T-helper 17 cell (primary cell): ENCODE measurements around the gene ADCY9. TPM values are rescaled to one million over a fixed set of nuclear protein-coding genes. Genes with fewer than 3 reads are reported as not detected.

Experiments used
- ATAC-seq: fragments of 150-1000 bp; cut with Tn5 transposase; 2 replicates; pipeline ENCODE4 v1.10.0; 2021; ENCODE audit warnings: mild to moderate bottlenecking, moderate library complexity
- DNase-seq, 3 donors: peaks; one replicate each; pipeline versions ENCODE4 v3.0.0 to v3.0.0-alpha.2; 2020 to 2021
- H3K9me3 ChIP-seq: one replicate; pipeline ENCODE4 v1.7.0; 2013; ENCODE audit warnings: low read length, mild to moderate bottlenecking; ENCODE audit not compliant: control insufficient read depth, poor library complexity, severe bottlenecking
- H3K27ac Mint-ChIP-seq: one replicate; pipeline ENCODE4 v1.8.0; 2022; ENCODE audit warnings: mild to moderate bottlenecking, moderate library complexity, mixed read lengths
- H3K27me3 Mint-ChIP-seq: one replicate; pipeline ENCODE4 v1.8.0; 2022; ENCODE audit warnings: mixed read lengths
- H3K36me3 Mint-ChIP-seq: one replicate; pipeline ENCODE4 v1.8.0; 2022; ENCODE audit warnings: low read depth, mixed read lengths
- H3K4me1 Mint-ChIP-seq: one replicate; pipeline ENCODE4 v1.8.0; 2022; ENCODE audit warnings: mild to moderate bottlenecking, mixed read lengths
- H3K4me3 Mint-ChIP-seq: one replicate; pipeline ENCODE4 v1.8.0; 2022; ENCODE audit warnings: mild to moderate bottlenecking, moderate library complexity, mixed read lengths
- total RNA-seq, 4 donors: library from RNA in 2 of 4; stranded (reverse) in 2 of 4; gene quantifications; one replicate each; pipeline ENCODE4 v1.2.3 and lab custom pipeline; 2022 to 2026

The ADCY9 gene
- total RNA-seq, 2 donors from 2014 or later: 11.5 to 12.6 TPM

DNA sequence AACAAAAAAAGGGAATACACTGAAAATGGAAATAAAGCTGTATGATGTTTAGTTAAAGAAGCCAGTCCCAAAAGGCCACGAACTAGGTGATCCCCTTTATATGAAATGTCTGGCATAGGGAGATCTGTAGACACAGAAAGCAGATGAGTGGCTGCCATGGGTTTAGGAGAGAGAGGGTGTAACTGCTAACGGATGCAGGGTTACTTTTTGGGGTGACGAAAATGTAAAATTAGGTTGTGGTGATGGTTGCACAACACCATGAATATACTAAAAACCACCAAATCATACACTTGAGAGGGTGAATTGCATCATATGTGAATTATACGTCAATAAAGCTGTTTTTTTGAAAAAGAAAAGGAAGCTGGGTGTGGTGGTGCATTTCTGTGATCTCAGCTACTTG is 99.6 kb downstream of the ADCY9 start:
- no peak overlapping the region for H3K27ac Mint-ChIP-seq
- no peak overlapping the region for H3K4me3 Mint-ChIP-seq

DNA sequence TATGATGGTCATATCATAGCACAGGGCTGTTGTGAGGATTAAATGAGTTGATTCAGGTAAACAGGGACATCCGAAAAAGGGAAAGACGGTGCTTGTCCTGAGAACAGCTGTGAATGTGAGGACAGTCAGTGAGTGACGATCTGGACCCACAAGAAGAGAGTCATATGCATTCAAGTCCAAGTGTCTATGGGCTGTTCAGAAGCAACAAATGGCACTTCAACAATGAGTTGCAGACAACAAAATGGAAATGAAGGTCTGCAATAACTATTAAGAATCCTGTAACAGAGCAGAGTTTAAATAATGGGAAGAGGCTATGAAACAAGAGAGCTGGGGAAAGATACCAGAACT is 100.3 kb downstream of the ADCY9 start:
- H3K9me3 ChIP-seq: no peaks in the 10 kb centered on the region
- ATAC-seq: no peak
- H3K27ac Mint-ChIP-seq: peak overlapping the region; percentile 41
- H3K27me3 Mint-ChIP-seq: no peaks in the 10 kb centered on the region
- no peak for DNase-seq
- H3K36me3 Mint-ChIP-seq: no peaks in the 10 kb centered on the region
- no peak overlapping the region for H3K4me3 Mint-ChIP-seq
- H3K4me1 Mint-ChIP-seq: peaks cover 20% of the 10 kb centered on the region

More for the DNA sequence above, 99.6 kb downstream of the ADCY9 start:
- no peaks in the 10 kb centered on the region for H3K9me3 ChIP-seq
- H3K27me3 Mint-ChIP-seq: no peaks in the 10 kb centered on the region
- peaks cover 18% of the 10 kb centered on the region for H3K4me1 Mint-ChIP-seq
- ATAC-seq (no peak), DNase-seq (no peak)
- no peaks in the 10 kb centered on the region for H3K36me3 Mint-ChIP-seq

DNA sequence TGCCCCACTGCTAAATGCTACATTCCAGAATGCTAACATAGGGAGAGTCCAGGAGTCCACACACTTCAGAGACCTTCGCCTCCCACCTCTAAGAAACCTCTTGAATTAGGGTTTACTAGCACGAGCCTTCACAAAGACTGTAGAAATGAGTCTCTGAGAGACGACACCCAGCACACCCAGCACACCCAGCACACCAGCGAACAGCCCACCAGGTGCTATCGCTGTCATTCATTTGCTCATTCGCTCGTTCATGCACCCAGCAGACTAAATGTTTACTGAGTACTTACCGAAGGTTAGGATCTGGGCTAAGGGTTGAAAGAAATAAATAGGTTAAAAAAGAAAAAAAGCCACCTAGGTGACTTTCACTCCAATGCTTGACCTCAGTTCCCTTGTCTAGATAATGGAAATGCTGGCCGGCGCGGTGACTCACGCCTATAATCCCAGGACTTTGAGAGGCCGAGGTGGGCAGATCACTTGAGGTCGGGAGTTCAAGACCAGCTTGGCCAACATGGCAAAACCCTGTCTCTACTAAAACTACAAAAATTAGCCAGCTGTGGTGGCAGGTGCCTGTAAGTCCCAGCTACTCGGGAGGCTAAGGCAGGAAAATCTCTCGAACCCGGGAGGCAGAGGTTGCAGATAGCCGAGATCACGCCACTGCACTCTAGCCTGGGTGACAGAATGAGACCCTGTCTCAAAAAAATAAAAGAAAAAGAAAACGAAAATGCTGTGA is 100.8 kb downstream of the ADCY9 start:
- Mint-ChIP-seq H3K27me3 (no peaks in the 10 kb centered on the region), H3K36me3 (no peaks in the 10 kb centered on the region), H3K4me3 (no peak overlapping the region), H3K27ac (peak overlapping the region; percentile 41), H3K4me1 (peaks cover 22% of the 10 kb centered on the region)
- no peak for ATAC-seq
- no peaks in the 10 kb centered on the region for H3K9me3 ChIP-seq
- no peak for DNase-seq

DNA sequence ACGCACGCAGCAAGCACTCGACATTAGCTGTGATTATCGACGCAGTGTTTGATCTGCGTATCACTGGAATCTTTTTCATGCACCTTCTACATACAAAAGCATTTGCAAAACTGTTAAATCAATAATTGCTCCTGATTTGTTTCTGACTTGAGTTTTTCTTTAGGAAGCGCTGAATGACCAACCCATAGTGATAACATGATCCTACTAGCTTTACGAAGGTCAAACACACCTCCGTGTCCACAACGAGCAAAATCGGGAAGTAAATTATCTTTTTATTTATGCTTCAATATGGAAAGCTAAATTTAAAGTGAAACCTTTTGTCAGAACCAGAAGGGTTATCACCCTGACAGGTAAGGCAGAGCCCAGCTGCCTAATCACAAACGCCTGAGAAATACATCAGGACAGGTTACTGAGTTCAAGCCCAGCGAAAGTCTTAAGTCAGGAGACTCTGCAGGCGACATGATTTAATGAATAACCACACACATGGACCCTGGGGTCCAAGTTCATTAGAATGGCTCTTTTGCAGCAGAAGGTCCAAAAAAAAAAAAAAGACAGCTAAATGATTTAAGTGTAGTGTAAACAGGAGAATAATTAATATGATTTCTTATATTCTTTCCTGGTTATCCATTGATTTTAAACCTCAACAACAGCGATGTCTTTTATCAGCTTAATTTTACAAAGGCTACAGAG is 104.2 kb downstream of the ADCY9 start:
- no peaks in the 10 kb centered on the region for H3K9me3 ChIP-seq
- ATAC-seq: no peak
- Mint-ChIP-seq H3K27ac (no peak overlapping the region), H3K4me1 (peaks cover 17% of the 10 kb centered on the region), H3K27me3 (no peaks in the 10 kb centered on the region), H3K4me3 (no peak overlapping the region), H3K36me3 (no peaks in the 10 kb centered on the region)
- no peak for DNase-seq

DNA sequence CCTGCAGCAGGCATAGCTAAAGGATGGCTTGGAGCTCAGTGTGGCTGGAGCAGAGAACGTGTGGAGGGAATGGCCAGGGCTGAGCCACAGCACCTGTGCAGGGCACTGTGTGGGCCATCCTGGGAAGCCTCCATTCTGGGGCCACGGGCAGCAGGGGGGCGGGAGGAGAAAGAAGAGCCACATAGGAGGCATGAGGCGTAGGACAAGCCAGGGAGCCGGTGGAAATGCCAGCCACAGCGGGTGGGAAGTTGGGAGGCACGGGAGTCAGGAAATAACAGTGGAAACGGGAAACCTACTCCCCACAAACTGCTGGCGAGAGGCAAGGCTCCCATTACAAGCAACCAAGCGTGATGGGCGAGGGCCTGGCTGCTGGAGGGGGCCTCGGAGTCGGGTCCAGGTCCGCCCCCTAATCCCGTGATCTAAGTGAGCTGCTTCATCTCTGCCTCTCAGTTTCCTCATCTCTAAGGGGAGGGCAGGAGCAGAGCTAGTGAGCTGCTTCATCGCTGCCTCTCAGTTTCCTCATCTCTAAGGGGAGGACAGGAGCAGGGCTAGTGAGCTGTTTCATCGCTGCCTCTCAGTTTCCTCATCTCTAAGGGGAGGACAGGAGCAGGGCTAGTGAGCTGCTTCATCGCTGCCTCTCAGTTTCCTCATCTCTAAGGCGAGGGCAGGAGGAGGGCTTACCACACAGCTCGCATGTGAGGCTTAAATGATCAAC is 104.9 kb downstream of the ADCY9 start:
- no peak for DNase-seq
- no peaks in the 10 kb centered on the region for H3K36me3 Mint-ChIP-seq
- no peaks in the 10 kb centered on the region for H3K27me3 Mint-ChIP-seq
- peaks cover 13% of the 10 kb centered on the region for H3K4me1 Mint-ChIP-seq
- no peak overlapping the region for H3K4me3 Mint-ChIP-seq
- no peak overlapping the region for H3K27ac Mint-ChIP-seq
- H3K9me3 ChIP-seq: no peaks in the 10 kb centered on the region
- no peak for ATAC-seq

DNA sequence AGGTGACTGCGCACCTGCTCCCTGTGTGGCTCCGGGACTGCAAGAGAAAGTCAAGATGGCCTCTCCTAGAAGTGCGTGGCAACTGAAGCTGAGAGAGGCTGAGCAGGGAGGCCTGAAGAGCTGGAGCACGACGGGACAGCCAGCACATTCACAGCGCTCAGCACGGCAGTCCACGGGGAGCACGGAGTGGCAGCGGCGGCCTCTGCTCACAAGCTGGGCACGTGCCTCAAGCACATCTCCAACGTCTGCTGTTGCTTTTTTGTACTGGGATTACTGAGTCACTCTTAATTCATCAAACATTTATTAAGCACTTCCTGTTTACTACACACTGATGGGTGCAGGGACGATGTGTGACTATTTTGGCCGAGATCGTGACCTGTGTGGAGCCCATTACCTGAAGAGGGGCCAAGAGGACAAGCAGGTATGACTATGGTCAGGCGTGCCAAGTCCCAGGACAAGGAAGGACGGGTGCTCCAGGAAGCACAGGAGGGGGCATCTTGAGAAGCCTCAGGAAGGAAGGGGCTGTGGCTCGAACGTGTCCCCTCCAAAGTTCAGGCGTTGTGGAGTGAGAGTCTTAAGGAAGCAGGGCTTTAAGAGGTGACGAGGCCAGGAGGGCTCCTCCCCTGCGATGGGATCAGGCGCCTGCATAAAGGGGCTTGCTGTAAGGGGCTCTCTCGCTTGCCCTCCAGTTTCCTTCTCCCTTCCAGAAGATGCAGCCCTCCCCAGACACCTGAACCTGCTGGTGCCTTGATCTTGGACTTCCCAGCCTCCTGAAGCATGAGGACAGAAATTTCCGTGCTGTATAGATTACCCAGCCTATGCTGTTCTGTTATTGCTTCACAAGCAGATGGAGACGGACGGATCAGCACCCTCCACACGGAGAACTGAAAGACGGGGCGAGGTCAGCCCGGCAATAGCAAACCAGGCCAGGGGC is 105.8 kb downstream of the ADCY9 start:
- H3K27ac Mint-ChIP-seq: peak overlapping the region; percentile 47
- peaks cover 9% of the 10 kb centered on the region for H3K4me1 Mint-ChIP-seq
- H3K4me3 Mint-ChIP-seq: no peak overlapping the region
- H3K9me3 ChIP-seq: no peaks in the 10 kb centered on the region
- ATAC-seq (no peak), DNase-seq (no peak)
- no peaks in the 10 kb centered on the region for H3K36me3 Mint-ChIP-seq
- no peaks in the 10 kb centered on the region for H3K27me3 Mint-ChIP-seq

DNA sequence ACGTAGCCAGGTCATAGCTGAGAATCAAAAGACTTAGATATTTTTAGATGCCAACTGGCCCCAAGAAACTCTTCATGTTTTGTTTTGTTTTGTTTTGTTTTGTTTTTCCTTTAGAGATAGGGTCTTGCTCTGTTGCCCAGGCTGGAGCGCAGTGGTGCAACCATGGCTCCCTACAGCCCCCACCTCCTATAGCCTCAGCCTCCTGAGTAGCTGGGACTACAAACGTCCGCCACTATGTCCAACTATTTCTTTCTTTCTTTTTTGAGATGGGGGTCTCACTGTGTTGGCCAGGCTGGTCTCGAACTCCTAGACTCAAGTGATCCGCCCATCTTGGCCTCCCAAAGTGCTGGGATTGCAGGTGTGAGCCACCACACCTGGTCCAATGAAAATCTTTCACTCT is 107.1 kb downstream of the ADCY9 start:
- Mint-ChIP-seq H3K4me1 (peaks cover 13% of the 10 kb centered on the region), H3K27ac (peak overlapping the region; percentile 59), H3K27me3 (no peaks in the 10 kb centered on the region), H3K4me3 (no peak overlapping the region), H3K36me3 (no peaks in the 10 kb centered on the region)
- no peak for ATAC-seq
- no peaks in the 10 kb centered on the region for H3K9me3 ChIP-seq
- DNase-seq: no peak

DNA sequence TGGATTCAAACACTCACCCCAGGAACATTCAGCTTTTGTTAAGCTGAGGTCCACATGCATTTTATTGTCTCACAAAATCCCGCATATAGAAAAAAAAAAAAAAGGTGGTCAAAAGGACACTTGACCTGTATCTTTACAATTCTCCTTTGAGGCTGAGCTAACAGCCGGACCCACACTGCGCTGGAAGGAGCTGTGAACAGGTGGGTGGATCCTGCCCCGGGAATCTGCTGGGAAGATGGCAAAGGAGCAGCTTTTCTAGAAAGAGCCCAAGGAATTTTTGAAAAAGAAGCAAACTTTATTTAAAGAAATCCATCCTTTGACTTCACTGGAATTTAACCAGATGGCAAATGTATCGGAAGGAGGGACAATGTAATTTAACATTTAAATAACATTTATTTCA is 108.1 kb downstream of the ADCY9 start:
- no peaks in the 10 kb centered on the region for H3K9me3 ChIP-seq
- H3K36me3 Mint-ChIP-seq: no peaks in the 10 kb centered on the region
- no peak overlapping the region for H3K27ac Mint-ChIP-seq
- H3K4me1 Mint-ChIP-seq: peaks cover 15% of the 10 kb centered on the region
- no peaks in the 10 kb centered on the region for H3K27me3 Mint-ChIP-seq
- DNase-seq (no peak), ATAC-seq (no peak)
- no peak overlapping the region for H3K4me3 Mint-ChIP-seq

DNA sequence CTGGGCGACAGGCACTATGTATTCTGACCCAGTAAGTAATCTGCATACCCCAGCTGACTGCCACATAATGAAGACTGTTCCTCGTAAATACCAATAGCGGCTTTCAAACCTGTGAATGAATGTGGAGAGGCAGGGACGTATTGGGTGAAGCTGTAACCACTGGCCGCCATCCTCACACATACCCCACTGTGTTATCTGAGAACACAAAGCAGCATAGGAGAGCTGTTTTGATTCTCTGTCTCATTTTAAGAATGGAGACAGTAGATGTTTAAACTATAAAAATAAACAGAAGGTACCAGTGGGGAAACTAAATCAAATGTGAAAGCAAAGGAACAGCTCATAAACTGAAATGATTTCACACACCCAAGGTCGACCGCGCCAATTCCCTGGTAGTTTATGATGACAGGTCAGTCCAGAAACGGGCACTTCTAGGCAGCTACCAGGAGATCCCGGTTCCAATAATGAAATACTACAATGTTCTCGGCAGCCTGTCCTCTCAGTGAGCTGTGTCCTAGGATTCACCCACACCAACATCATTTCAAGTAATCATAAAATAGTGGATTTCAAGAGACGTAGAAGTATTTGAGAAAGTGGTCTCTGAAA is 109.7 kb downstream of the ADCY9 start:
- ATAC-seq: no peak
- H3K36me3 Mint-ChIP-seq: no peaks in the 10 kb centered on the region
- no peaks in the 10 kb centered on the region for H3K9me3 ChIP-seq
- DNase-seq: no peak
- peaks cover 15% of the 10 kb centered on the region for H3K4me1 Mint-ChIP-seq
- H3K4me3 Mint-ChIP-seq: no peak overlapping the region
- no peak overlapping the region for H3K27ac Mint-ChIP-seq
- H3K27me3 Mint-ChIP-seq: no peaks in the 10 kb centered on the region

DNA sequence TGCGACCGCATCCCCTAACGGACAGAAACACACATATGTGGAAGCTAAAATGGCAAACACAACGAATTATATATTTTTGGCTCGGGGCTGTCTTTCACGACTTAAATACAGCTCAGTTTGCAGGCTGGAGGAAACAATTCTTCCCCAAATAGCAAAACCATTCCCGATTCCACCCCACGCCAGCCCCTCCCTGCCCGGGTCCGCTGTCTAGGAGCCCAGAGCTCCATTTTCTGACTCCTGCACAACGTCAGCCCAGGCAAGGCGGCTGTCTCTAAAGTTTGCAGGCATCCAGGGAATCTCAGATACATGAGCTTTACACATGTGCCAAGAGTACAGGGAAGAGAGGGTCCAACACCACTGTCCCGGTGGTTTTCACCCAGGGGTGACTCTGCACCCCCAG is 110.5 kb downstream of the ADCY9 start:
- ATAC-seq (no peak), DNase-seq (no peak)
- no peak overlapping the region for H3K4me3 Mint-ChIP-seq
- no peak overlapping the region for H3K27ac Mint-ChIP-seq
- H3K9me3 ChIP-seq: no peaks in the 10 kb centered on the region
- no peaks in the 10 kb centered on the region for H3K27me3 Mint-ChIP-seq
- peaks cover 16% of the 10 kb centered on the region for H3K4me1 Mint-ChIP-seq
- H3K36me3 Mint-ChIP-seq: no peaks in the 10 kb centered on the region

DNA sequence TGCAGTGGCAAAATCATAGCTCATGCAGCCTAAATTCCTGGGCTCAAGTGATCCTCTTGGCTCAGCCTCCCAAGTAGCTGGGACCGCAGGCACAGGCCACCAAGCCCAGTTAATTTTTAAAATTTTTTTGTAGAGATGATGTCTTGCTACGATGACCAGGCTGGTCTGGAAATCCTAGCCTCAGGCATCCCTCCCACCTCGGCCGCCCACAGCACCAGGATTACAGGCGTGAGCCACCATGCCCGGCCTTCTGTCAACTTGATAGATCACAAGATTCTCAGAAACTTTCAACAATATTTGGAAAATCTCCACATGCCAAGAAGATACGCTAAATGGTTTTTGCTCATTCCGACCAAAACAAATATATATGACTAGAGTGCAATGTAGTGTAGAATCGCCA is 111.0 kb downstream of the ADCY9 start:
- no peaks in the 10 kb centered on the region for H3K9me3 ChIP-seq
- Mint-ChIP-seq H3K27ac (no peak overlapping the region), H3K4me3 (no peak overlapping the region), H3K27me3 (no peaks in the 10 kb centered on the region), H3K4me1 (peaks cover 17% of the 10 kb centered on the region), H3K36me3 (no peaks in the 10 kb centered on the region)
- ATAC-seq: no peak
- no peak for DNase-seq

DNA sequence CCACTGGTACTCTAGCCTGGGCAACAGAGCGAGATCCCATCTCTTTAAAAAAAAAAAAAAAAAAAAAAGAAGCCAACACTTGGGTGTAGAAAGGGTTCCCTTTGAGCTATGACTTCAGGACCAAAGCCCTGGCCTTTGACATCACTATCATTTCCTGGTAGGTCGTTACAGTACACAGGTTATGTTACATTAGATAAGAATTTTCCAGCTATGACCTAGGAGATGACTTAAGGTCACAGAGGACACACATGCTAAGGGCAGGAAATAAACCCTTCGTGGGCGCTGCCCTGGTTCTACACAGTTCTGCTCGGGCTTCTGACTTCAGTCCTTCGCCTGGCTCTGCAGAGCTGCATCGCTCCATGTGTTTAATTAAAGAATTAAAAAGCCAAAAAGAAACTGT is 112.0 kb downstream of the ADCY9 start:
- no peak overlapping the region for H3K4me3 Mint-ChIP-seq
- H3K36me3 Mint-ChIP-seq: no peaks in the 10 kb centered on the region
- ATAC-seq (no peak), DNase-seq (no peak)
- no peaks in the 10 kb centered on the region for H3K9me3 ChIP-seq
- H3K4me1 Mint-ChIP-seq: peaks cover 23% of the 10 kb centered on the region
- H3K27ac Mint-ChIP-seq: no peak overlapping the region
- no peaks in the 10 kb centered on the region for H3K27me3 Mint-ChIP-seq
